Stimulated activated CD4-positive, alpha-beta T cell treated with anti-CD3 and anti-CD28 coated beads, Interleukin-1b, Interleukin-23, amount 100 ng/mL, for 4 hours (primary cell): Measurements from ENCODE around the gene SUPT6H.

Source experiments
- DNase-seq, 2 donors: peaks; one replicate each; pipeline ENCODE4 v3.0.0-alpha.2; 2020; ENCODE audit warnings: low read depth in 2 of 2

SUPT6H gene

GRCh38 chr17:28737770-28738679, 76.0 kb downstream of the SUPT6H start:
- no peak for DNase-seq

- peak; percentile 61 for DNase-seq
Observed at GRCh38 chr17:28738680-28739384, 76.8 kb downstream of the SUPT6H start.

- DNase-seq, result no peak
Observed at GRCh38 chr17:28740406-28741357, 78.7 kb downstream of the SUPT6H start.

- DNase-seq, result no peak
Observed at GRCh38 chr17:28741358-28742349, 79.6 kb downstream of the SUPT6H start.

GRCh38 chr17:28743243-28744103, 81.5 kb downstream of the SUPT6H start, which contains the start of gene TRAF4:
Gene TRAF4 (plus strand): TSS chr17:28744011. CDS start chr17:28744113, 102 bp downstream.
- peak; percentile 70 to 85 for DNase-seq

GRCh38 chr17:28744104-28744971, 82.3 kb downstream of the SUPT6H start:
- DNase-seq, result peak; percentile 66 to 78

GRCh38 chr17:28744972-28745785, 83.2 kb downstream of the SUPT6H start:
- no peak for DNase-seq

- no peak for DNase-seq
Observed at GRCh38 chr17:28745786-28746411, 83.9 kb downstream of the SUPT6H start.

GRCh38 chr17:28746611-28747050, 84.6 kb downstream of the SUPT6H start:
- DNase-seq, result no peak

GRCh38 chr17:28747051-28747691, 85.2 kb downstream of the SUPT6H start:
- DNase-seq, result no peak

- no peak for DNase-seq
Observed at GRCh38 chr17:28747801-28748750, 86.1 kb downstream of the SUPT6H start.

GRCh38 chr17:28748852-28749515, 87.0 kb downstream of the SUPT6H start:
- no peak for DNase-seq

GRCh38 chr17:28749516-28750177, 87.6 kb downstream of the SUPT6H start:
- no peak for DNase-seq
